Activated CD4-positive, alpha-beta T cell treated with anti-CD3 and anti-CD28 coated beads, Interleukin-2, amount 10 ng/mL, durations not matched to agents 7 days and 5 days (primary cell): ENCODE results near the gene ABTB2. TPM values are rescaled to one million over a fixed set of nuclear protein-coding genes. Genes with fewer than 3 reads are reported as not detected.

ENCODE experiments used
- CTCF ChIA-PET: fragments of 350-600 bp; sonication (Branson Sonifier 250); formaldehyde crosslinking; loops from one replicate; lab custom pipeline; 2021; ENCODE audit warnings: antibody characterized with exemption; lab: Charles Lee
- POLR2A ChIA-PET: fragments of 350-600 bp; sonication (Branson Sonifier 250); formaldehyde crosslinking; loops from one replicate; lab custom pipeline; 2021; ENCODE audit warnings: antibody characterized with exemption; lab: Charles Lee
- DNase-seq: peaks from one replicate; pipeline ENCODE4 v3.0.0-alpha.2; 2020
- H3K27ac Mint-ChIP-seq: one replicate; pipeline ENCODE4 v1.8.0; 2021; ENCODE audit warnings: mild to moderate bottlenecking, moderate library complexity, mixed read lengths
- H3K27me3 Mint-ChIP-seq: one replicate; pipeline ENCODE4 v1.8.0; 2021; ENCODE audit warnings: mixed read lengths
- H3K36me3 Mint-ChIP-seq: one replicate; pipeline ENCODE4 v1.8.0; 2021; ENCODE audit warnings: low read depth, mixed read lengths
- H3K4me1 Mint-ChIP-seq: one replicate; pipeline ENCODE4 v1.8.0; 2021; ENCODE audit warnings: mixed read lengths
- H3K4me3 Mint-ChIP-seq: one replicate; pipeline ENCODE4 v1.8.0; 2021; ENCODE audit warnings: mild to moderate bottlenecking, moderate library complexity, mixed read lengths
- H3K9me3 Mint-ChIP-seq: one replicate; pipeline ENCODE4 v1.8.0; 2021; ENCODE audit warnings: mixed read lengths
- total RNA-seq, 2 experiments: library from RNA; stranded (reverse); gene quantifications; one replicate each; pipeline ENCODE4 v1.2.3, GENCODE V29; 2021

ABTB2 gene
- total RNA-seq, 2 experiments from 2014 or later = 0.55 to 0.65 TPM

- no peak overlapping the region for H3K27ac Mint-ChIP-seq
Observed at GRCh38 chr11:34145073-34145472, 212.7 kb downstream of the ABTB2 start.

GRCh38 chr11:34143048-34143447 is 214.8 kb downstream of the ABTB2 start:
- Mint-ChIP-seq H3K36me3 (peaks cover 52% of the 10 kb centered on the region), H3K27ac (no peak overlapping the region), H3K4me3 (no peak overlapping the region), H3K9me3 (no peaks in the 10 kb centered on the region), H3K27me3 (no peaks in the 10 kb centered on the region), H3K4me1 (no peaks in the 10 kb centered on the region)
- ChIA-PET CTCF (interaction anchor here (3.9 kb wide), 1 partner anchor 9 kb away, joined by 17 read pairs; no protein-coding TSS in a partner anchor), POLR2A (no interaction called here)
- DNase-seq = no peak

More at GRCh38 chr11:34145073-34145472, 212.7 kb downstream of the ABTB2 start:
- CTCF ChIA-PET = interaction anchor here (1.0 to 1.7 kb wide), 2 partner anchors 10 kb away, joined by 3 read pairs; no protein-coding TSS in a partner anchor
- H3K27me3 Mint-ChIP-seq = no peaks in the 10 kb centered on the region
- H3K9me3 Mint-ChIP-seq = no peaks in the 10 kb centered on the region
- H3K4me1 Mint-ChIP-seq = no peaks in the 10 kb centered on the region
- no peak for DNase-seq
- peaks cover 46% of the 10 kb centered on the region for H3K36me3 Mint-ChIP-seq
- POLR2A ChIA-PET = no interaction called here
- no peak overlapping the region for H3K4me3 Mint-ChIP-seq

- POLR2A ChIA-PET = no interaction called here
- Mint-ChIP-seq H3K36me3 (peaks cover 52% of the 10 kb centered on the region), H3K4me3 (no peak overlapping the region), H3K4me1 (peaks cover under 1% of the 10 kb centered on the region), H3K27me3 (no peaks in the 10 kb centered on the region), H3K27ac (no peak overlapping the region), H3K9me3 (no peaks in the 10 kb centered on the region)
- CTCF ChIA-PET = interaction anchor here (1.0 to 3.9 kb wide), 3 partner anchors 12 to 38 kb away, joined by 3 to 17 read pairs (median 3); no protein-coding TSS in a partner anchor
- no peak for DNase-seq
Observed at GRCh38 chr11:34140149-34140548, 217.7 kb downstream of the ABTB2 start.

GRCh38 chr11:34139346-34139745 is 218.5 kb downstream of the ABTB2 start:
- POLR2A ChIA-PET = no interaction called here
- CTCF ChIA-PET = interaction anchor here (1.0 to 1.2 kb wide), 2 partner anchors 30 to 39 kb away, joined by 3 read pairs; no protein-coding TSS in a partner anchor
- peaks cover 4% of the 10 kb centered on the region for H3K4me1 Mint-ChIP-seq
- no peak for DNase-seq
- no peaks in the 10 kb centered on the region for H3K9me3 Mint-ChIP-seq
- H3K27me3 Mint-ChIP-seq = no peaks in the 10 kb centered on the region
- no peak overlapping the region for H3K27ac Mint-ChIP-seq
- no peak overlapping the region for H3K4me3 Mint-ChIP-seq
- H3K36me3 Mint-ChIP-seq = peaks cover 46% of the 10 kb centered on the region

- Mint-ChIP-seq H3K27ac (no peak overlapping the region), H3K4me1 (peaks cover 8% of the 10 kb centered on the region), H3K27me3 (no peaks in the 10 kb centered on the region), H3K36me3 (peaks cover 38% of the 10 kb centered on the region), H3K4me3 (no peak overlapping the region), H3K9me3 (no peaks in the 10 kb centered on the region)
- ChIA-PET POLR2A (interaction anchor here (0.6 kb wide), 1 partner anchor 58 kb away, joined by 4 read pairs; no protein-coding TSS in a partner anchor), CTCF (interaction anchor here (0.7 to 1.0 kb wide), 3 partner anchors 11 to 37 kb away, joined by 3 read pairs; no protein-coding TSS in a partner anchor)
- DNase-seq = no peak
Observed at GRCh38 chr11:34136420-34136819, 221.4 kb downstream of the ABTB2 start.

GRCh38 chr11:34135439-34135838 is 222.4 kb downstream of the ABTB2 start:
- ChIA-PET CTCF (interaction anchor here (0.7 to 1.4 kb wide), 7 partner anchors 9 to 513 kb away, joined by 3 to 5 read pairs (median 3); no protein-coding TSS in a partner anchor), POLR2A (no interaction called here)
- no peak overlapping the region for H3K4me3 Mint-ChIP-seq
- H3K36me3 Mint-ChIP-seq = peaks cover 41% of the 10 kb centered on the region
- no peaks in the 10 kb centered on the region for H3K27me3 Mint-ChIP-seq
- no peaks in the 10 kb centered on the region for H3K9me3 Mint-ChIP-seq
- DNase-seq = no peak
- peaks cover 8% of the 10 kb centered on the region for H3K4me1 Mint-ChIP-seq
- no peak overlapping the region for H3K27ac Mint-ChIP-seq

- Mint-ChIP-seq H3K4me1 (peaks cover 8% of the 10 kb centered on the region), H3K36me3 (peaks cover 40% of the 10 kb centered on the region), H3K27ac (no peak overlapping the region), H3K27me3 (no peaks in the 10 kb centered on the region), H3K9me3 (no peaks in the 10 kb centered on the region), H3K4me3 (no peak overlapping the region)
- DNase-seq = no peak
- ChIA-PET POLR2A (interaction anchor here (0.7 kb wide), 1 partner anchor 11 kb away, joined by 3 read pairs; no protein-coding TSS in a partner anchor), CTCF (interaction anchor here (0.9 to 1.4 kb wide), 2 partner anchors 10 to 20 kb away, joined by 3 read pairs; no protein-coding TSS in a partner anchor)
Observed at GRCh38 chr11:34134765-34135164, 223.0 kb downstream of the ABTB2 start.

- Mint-ChIP-seq H3K4me3 (no peak overlapping the region), H3K36me3 (peaks cover 36% of the 10 kb centered on the region), H3K27ac (no peak overlapping the region), H3K4me1 (peaks cover 8% of the 10 kb centered on the region), H3K9me3 (no peaks in the 10 kb centered on the region), H3K27me3 (no peaks in the 10 kb centered on the region)
- ChIA-PET POLR2A (no interaction called here), CTCF (interaction anchor here (0.5 to 1.4 kb wide), 3 partner anchors 15 to 47 kb away, joined by 3 to 4 read pairs (median 3); no protein-coding TSS in a partner anchor)
- no peak for DNase-seq
Observed at GRCh38 chr11:34132261-34132965, 225.4 kb downstream of the ABTB2 start.

- Mint-ChIP-seq H3K27me3 (no peaks in the 10 kb centered on the region), H3K4me3 (no peak overlapping the region), H3K27ac (no peak overlapping the region), H3K4me1 (no peaks in the 10 kb centered on the region), H3K9me3 (no peaks in the 10 kb centered on the region), H3K36me3 (peaks cover 40% of the 10 kb centered on the region)
- ChIA-PET CTCF (interaction anchor here (0.8 kb wide), 1 partner anchor 10 kb away, joined by 3 read pairs; no protein-coding TSS in a partner anchor), POLR2A (no interaction called here)
- no peak for DNase-seq
Observed at GRCh38 chr11:34128824-34129223, 229.0 kb downstream of the ABTB2 start.

- Mint-ChIP-seq H3K27ac (no peak overlapping the region), H3K4me3 (no peak overlapping the region), H3K27me3 (no peaks in the 10 kb centered on the region), H3K36me3 (peaks cover 51% of the 10 kb centered on the region), H3K9me3 (no peaks in the 10 kb centered on the region), H3K4me1 (peaks cover 2% of the 10 kb centered on the region)
- ChIA-PET POLR2A (no interaction called here), CTCF (interaction anchor here (0.6 to 0.9 kb wide), 2 partner anchors 11 to 46 kb away, joined by 3 to 5 read pairs; no protein-coding TSS in a partner anchor)
- no peak for DNase-seq
Observed at GRCh38 chr11:34126959-34127848, 230.6 kb downstream of the ABTB2 start.

GRCh38 chr11:34124885-34125668 is 232.7 kb downstream of the ABTB2 start:
- CTCF ChIA-PET = interaction anchor here (1.0 kb wide), 1 partner anchor 18 kb away, joined by 3 read pairs; no protein-coding TSS in a partner anchor
- POLR2A ChIA-PET = no interaction called here
- no peak overlapping the region for H3K27ac Mint-ChIP-seq

More at GRCh38 chr11:34124885-34125668, 232.7 kb downstream of the ABTB2 start:
- Mint-ChIP-seq H3K36me3 (peaks cover 52% of the 10 kb centered on the region), H3K27me3 (no peaks in the 10 kb centered on the region), H3K9me3 (no peaks in the 10 kb centered on the region), H3K4me3 (no peak overlapping the region), H3K4me1 (peaks cover 2% of the 10 kb centered on the region)
- DNase-seq = no peak
